ENCODE measurements around the gene ANKRD16. TPM values are rescaled to one million over a fixed set of nuclear protein-coding genes. Genes with fewer than 3 reads are reported as not detected.

ANKRD16 gene
- polyA plus RNA-seq (2011; rRNA removed), result 5.9 and 6.7 TPM in 2 replicates
- 13.3 and 24.0 TPM in 2 replicates for polyA minus RNA-seq (2011; rRNA and poly(A)+ RNA removed)

DNA sequence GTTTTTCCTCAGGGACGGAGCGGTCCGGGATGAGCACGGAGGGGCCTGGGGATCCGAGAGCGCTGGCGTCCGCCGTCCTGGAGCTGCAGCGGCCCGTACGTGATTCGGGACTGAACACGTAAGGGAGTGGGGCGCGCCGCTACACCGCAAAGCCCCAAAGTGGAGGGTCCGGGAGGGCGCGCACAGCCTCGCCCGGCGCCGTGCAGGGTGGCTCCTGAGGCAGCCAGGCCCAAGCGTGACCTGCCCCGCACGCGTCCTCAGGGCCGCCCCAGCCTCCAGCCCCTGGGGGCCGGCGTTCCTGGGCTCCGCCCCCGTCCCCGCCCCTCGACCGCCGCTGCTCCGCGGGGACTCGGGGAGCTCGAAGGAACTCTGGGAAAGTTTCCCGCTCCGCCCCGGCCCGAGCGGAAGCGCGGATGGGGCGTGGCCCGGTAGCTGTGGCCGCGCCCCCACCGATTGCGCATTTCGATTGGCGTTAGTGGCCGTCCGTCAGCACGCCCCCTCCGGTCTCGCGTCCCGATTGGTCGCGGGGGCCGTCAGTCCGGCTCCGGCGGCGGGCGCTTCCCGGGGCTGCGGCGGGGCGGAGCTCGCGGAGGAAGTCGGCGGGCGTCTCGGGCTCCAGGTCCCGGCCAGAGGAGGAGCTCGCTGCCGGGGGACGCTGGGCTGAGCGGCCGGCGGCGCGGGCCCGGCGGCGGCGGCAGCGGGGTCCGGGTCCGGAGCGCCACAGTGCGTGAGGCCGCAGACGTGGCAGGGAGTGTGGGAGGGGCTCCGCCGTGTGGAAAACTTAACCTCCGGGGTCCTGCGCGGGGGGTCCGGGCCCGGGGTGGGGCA is at the start of gene ANKRD16, which contains the start of gene FBH1:
TSS of gene ANKRD16 (minus strand) at position 270 of the 828 bp plus-strand sequence. CDS start 539 bp downstream, outside the sequence.
TSS of gene FBH1 (plus strand) at position 620 of the 828 bp plus-strand sequence. CDS start at position 723, 103 bp downstream.
- POLR2A ChIA-PET, result interaction anchor here (0.6 to 2.4 kb wide), 12 partner anchors 9 to 313 kb away, joined by 3 to 11 read pairs (median 3); partner anchors contain the start of genes GDI2, PFKFB3 and RBM17
- H3K27ac ChIP-seq (ENCODE audit: low read depth, low read length), result peak within 1 kb of the TSS; percentile 57
- H3K4me3 ChIP-seq (ENCODE audit: low read depth, low read length), result peak within 1 kb of the TSS; percentile 87
- no peaks in the 10 kb centered on the region for H3K27me3 ChIP-seq (ENCODE audit: control insufficient read depth, insufficient read depth, low read length)
- TF ChIP-seq, protein P1, sequence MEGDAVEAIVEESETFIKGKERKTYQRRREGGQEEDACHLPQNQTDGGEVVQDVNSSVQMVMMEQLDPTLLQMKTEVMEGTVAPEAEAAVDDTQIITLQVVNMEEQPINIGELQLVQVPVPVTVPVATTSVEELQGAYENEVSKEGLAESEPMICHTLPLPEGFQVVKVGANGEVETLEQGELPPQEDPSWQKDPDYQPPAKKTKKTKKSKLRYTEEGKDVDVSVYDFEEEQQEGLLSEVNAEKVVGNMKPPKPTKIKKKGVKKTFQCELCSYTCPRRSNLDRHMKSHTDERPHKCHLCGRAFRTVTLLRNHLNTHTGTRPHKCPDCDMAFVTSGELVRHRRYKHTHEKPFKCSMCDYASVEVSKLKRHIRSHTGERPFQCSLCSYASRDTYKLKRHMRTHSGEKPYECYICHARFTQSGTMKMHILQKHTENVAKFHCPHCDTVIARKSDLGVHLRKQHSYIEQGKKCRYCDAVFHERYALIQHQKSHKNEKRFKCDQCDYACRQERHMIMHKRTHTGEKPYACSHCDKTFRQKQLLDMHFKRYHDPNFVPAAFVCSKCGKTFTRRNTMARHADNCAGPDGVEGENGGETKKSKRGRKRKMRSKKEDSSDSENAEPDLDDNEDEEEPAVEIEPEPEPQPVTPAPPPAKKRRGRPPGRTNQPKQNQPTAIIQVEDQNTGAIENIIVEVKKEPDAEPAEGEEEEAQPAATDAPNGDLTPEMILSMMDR (IDR thresholded peaks at IDR 0.05; ENCODE audit: low read depth, low read length), result no peak
- DNase-seq (ENCODE audit: low read depth, low spot score), result peak; percentile 98
- CTCF ChIA-PET, result interaction anchor here (0.9 to 2.6 kb wide), 4 partner anchors 17 to 512 kb away, joined by 3 to 13 read pairs (median 4); no protein-coding TSS in a partner anchor
- H3K9me3 ChIP-seq (ENCODE audit: control insufficient read depth, insufficient read depth, low read length), result no peaks in the 10 kb centered on the region

DNA sequence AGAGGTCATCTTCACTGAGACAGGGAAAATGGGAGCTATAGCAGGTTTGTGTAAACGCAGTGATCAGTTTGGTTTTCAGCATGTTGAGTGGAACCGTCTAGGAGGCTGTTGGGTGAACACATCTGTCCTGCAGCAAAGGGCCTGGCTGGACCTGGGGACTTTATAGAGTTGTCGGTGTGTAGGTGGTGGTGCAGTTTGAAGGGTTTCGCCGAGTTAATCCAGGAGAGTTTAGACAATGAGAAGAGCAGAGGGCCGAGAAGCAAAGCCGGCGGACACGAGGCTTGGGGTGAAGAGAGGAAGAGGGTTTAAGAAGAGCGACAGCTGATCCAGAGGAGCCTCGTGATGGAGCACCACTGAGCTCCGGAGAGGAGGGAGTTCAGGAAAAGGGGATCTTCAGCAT is 48.6 kb upstream of the ANKRD16 start:
- Histone ChIP-seq H3K27me3 (ENCODE audit: control insufficient read depth, insufficient read depth, low read length) (no peaks in the 10 kb centered on the region), H3K9me3 (ENCODE audit: control insufficient read depth, insufficient read depth, low read length) (no peaks in the 10 kb centered on the region), H3K4me3 (ENCODE audit: low read depth, low read length) (no peak overlapping the region), H3K27ac (ENCODE audit: low read depth, low read length) (no peak overlapping the region)
- TF ChIP-seq, protein P1 (IDR thresholded peaks at IDR 0.05; ENCODE audit: low read depth, low read length), result no peak
- DNase-seq (ENCODE audit: low read depth, low spot score), result no peak
- CTCF ChIA-PET, result no interaction called here
- POLR2A ChIA-PET, result no interaction called here

DNA sequence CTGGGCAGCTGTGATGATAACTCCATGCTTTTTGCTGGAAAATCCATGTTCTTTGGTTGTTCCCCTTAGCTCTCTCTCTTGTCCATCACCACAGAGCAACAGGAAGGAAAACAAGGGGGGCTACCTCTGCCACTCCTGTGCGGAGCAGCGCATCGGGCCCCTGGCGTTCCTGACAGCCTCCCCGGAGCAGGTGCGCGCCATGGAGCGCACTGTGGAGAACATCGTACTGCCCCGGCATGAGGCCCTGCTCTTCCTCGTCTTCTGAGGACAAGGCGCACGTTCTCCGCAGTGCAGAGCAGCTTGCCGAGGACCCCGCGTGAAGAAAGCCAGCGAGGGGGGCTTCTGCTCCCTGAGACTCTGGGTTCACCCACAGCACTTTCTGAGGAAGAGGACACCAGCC is 47.3 kb upstream of the ANKRD16 start:
- no peak for DNase-seq (ENCODE audit: low read depth, low spot score)
- H3K27me3 ChIP-seq (ENCODE audit: control insufficient read depth, insufficient read depth, low read length), result no peaks in the 10 kb centered on the region
- H3K27ac ChIP-seq (ENCODE audit: low read depth, low read length), result no peak overlapping the region
- no peak overlapping the region for H3K4me3 ChIP-seq (ENCODE audit: low read depth, low read length)
- TF ChIP-seq, protein P1 (IDR thresholded peaks at IDR 0.05; ENCODE audit: low read depth, low read length), result no peak
- no peaks in the 10 kb centered on the region for H3K9me3 ChIP-seq (ENCODE audit: control insufficient read depth, insufficient read depth, low read length)
- POLR2A ChIA-PET, result no interaction called here
- CTCF ChIA-PET, result no interaction called here

DNA sequence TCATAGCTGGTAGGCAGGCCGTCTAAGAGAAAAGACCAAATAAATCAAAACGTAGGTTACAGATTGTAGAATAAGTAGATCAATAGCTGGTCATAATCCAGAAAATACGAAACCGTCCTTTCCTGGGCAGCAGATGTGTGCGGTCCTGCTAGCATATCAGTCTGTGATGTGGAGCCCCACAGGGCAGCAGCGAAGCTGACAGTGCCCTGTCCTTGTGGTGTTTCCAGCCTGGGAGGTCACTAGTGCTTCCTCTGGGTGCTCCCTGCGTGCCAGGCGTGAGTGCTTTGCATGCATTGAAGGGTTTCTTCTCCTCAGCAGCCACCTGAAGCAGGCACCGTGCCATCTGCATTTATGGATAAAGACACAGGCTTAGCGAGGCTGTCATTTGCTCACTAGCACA is 45.9 kb upstream of the ANKRD16 start:
- TF ChIP-seq, protein P1 (IDR thresholded peaks at IDR 0.05; ENCODE audit: low read depth, low read length), result no peak
- POLR2A ChIA-PET, result no interaction called here
- CTCF ChIA-PET, result no interaction called here
- H3K27ac ChIP-seq (ENCODE audit: low read depth, low read length), result no peak overlapping the region
- H3K27me3 ChIP-seq (ENCODE audit: control insufficient read depth, insufficient read depth, low read length), result no peaks in the 10 kb centered on the region
- H3K9me3 ChIP-seq (ENCODE audit: control insufficient read depth, insufficient read depth, low read length), result no peaks in the 10 kb centered on the region
- H3K4me3 ChIP-seq (ENCODE audit: low read depth, low read length), result no peak overlapping the region
- DNase-seq (ENCODE audit: low read depth, low spot score), result no peak

DNA sequence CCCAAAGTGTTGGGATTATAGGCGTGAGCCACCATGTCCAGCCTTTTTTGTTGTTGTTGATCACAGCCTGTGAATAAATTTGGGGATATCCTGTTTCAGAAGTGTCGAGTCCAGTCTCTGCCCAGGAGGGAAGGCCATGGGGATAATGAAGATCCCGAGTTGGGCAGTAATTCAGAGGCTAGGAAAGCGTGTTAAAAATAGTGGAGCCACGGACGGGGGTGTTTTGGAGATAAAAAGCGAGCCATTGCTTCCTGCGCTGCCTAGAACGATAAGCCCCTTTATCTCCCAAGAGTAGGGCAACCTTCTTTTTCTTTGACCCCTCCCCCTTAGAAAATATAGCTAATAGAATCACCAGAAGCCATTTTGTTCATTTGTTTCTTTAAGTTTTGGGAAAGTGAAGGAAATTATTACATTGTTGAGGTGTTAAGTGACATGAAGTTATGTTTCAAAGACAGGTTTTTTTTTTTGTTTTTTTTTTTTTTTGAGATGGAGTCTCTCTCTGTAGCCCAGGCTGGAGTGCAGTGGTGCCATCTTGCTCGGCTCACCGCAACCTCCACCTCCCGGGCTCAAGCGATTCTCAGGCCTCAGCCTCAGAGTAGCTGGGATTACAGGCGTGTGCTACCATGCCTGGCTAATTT is 44.3 kb upstream of the ANKRD16 start:
- no peaks in the 10 kb centered on the region for H3K9me3 ChIP-seq (ENCODE audit: control insufficient read depth, insufficient read depth, low read length)
- no peak overlapping the region for H3K4me3 ChIP-seq (ENCODE audit: low read depth, low read length)
- POLR2A ChIA-PET, result no interaction called here
- H3K27me3 ChIP-seq (ENCODE audit: control insufficient read depth, insufficient read depth, low read length), result no peaks in the 10 kb centered on the region
- TF ChIP-seq, protein P1 (IDR thresholded peaks at IDR 0.05; ENCODE audit: low read depth, low read length), result no peak
- H3K27ac ChIP-seq (ENCODE audit: low read depth, low read length), result no peak overlapping the region
- DNase-seq (ENCODE audit: low read depth, low spot score), result no peak
- CTCF ChIA-PET, result no interaction called here

Measured in AG04450 (cell line).